Ammon's horn (tissue), 1 donor: ENCODE measurements around the gene CST1.

Source experiments
- DNase-seq: peaks from one replicate; pipeline ENCODE4 v3.0.0-alpha.2; 2016; ENCODE audit warnings: low spot score

Gene CST1

GRCh38 chr20:23702021-23702420, 48.7 kb downstream of the CST1 start:
- DNase-seq: no peak

- no peak for DNase-seq
Measured at GRCh38 chr20:23700931-23701330, 49.8 kb downstream of the CST1 start.

- DNase-seq: no peak
Measured at GRCh38 chr20:23697947-23698346, 52.8 kb downstream of the CST1 start.
